Caco-2 (cell line): Measurements from ENCODE around the gene NDUFA5. TPM values are rescaled to one million over a fixed set of nuclear protein-coding genes. Genes with fewer than 3 reads are reported as not detected.
A peak's percentile ranks its signal among the peaks of the same experiment; 100 is the strongest.

Experiments
- BruUV-seq: library from RNA; stranded (reverse); fragments of 400-500 nt; replicated peaks from 2 replicates; lab custom pipeline; 2021; lab: Mats Ljungman, UMichigan
- CTCF ChIA-PET: fragments of 300-600 bp; sonication (Branson Sonifier 250); formaldehyde crosslinking; loops from one replicate; lab custom pipeline; 2022; ENCODE audit warnings: antibody characterized with exemption; lab: Charles Lee
- POLR2A ChIA-PET: fragments of 300-600 bp; sonication (Branson Sonifier 250); formaldehyde crosslinking; loops from one replicate; lab custom pipeline; 2022; ENCODE audit warnings: antibody characterized with exemption; lab: Charles Lee
- DNase-seq, 2 experiments: peaks; one replicate each; pipeline versions ENCODE4 v3.0.0 to v3.0.0-alpha.2; 2020 to 2022
- H3K27me3 ChIP-seq: replicated peaks from 2 replicates; pipeline ENCODE4 v1.6.0; 2011; ENCODE audit warnings: low read length; ENCODE audit not compliant: control insufficient read depth, insufficient read depth
- H3K36me3 ChIP-seq: 2 replicates; pipeline ENCODE4 v1.5.1; 2011; ENCODE audit warnings: low read length; ENCODE audit not compliant: control insufficient read depth, insufficient read depth
- H3K4me1 ChIP-seq: fragments of 250-450 bp; sonication (Bioruptor Pico); 2 replicates; pipeline ENCODE4 v1.5.1; 2020; ENCODE audit warnings: mild to moderate bottlenecking
- H3K4me3 ChIP-seq: 2 replicates; pipeline ENCODE4 v1.5.1; 2011; ENCODE audit warnings: low read depth, mild to moderate bottlenecking, control low read depth, low read length
- H3K9me3 ChIP-seq: fragments of 250-450 bp; sonication (Bioruptor Pico); 2 replicates; pipeline ENCODE4 v1.5.1; 2020; ENCODE audit warnings: mild to moderate bottlenecking, moderate library complexity
- H3K27ac Mint-ChIP-seq: one replicate; pipeline ENCODE4 v1.8.0; 2022; ENCODE audit warnings: mixed read lengths; ENCODE audit not compliant: unreplicated experiment
- H3K27me3 Mint-ChIP-seq: one replicate; pipeline ENCODE4 v1.8.0; 2022; ENCODE audit warnings: mixed read lengths; ENCODE audit not compliant: insufficient read depth, unreplicated experiment
- H3K36me3 Mint-ChIP-seq: one replicate; pipeline ENCODE4 v1.8.0; 2022; ENCODE audit warnings: mild to moderate bottlenecking, mixed read lengths; ENCODE audit not compliant: insufficient read depth, unreplicated experiment
- H3K4me1 Mint-ChIP-seq: one replicate; pipeline ENCODE4 v1.8.0; 2022; ENCODE audit warnings: low read depth, mixed read lengths; ENCODE audit not compliant: unreplicated experiment
- H3K4me3 Mint-ChIP-seq: one replicate; pipeline ENCODE4 v1.8.0; 2022; ENCODE audit warnings: mild to moderate bottlenecking, moderate library complexity, mixed read lengths; ENCODE audit not compliant: unreplicated experiment
- H3K9me3 Mint-ChIP-seq: one replicate; pipeline ENCODE4 v1.8.0; 2022; ENCODE audit warnings: mixed read lengths; ENCODE audit not compliant: unreplicated experiment
- CTCF ChIP-seq, 2 experiments: fragments of 200-600 bp in 1 of 2; IDR thresholded peaks; 1 replicate in 1 of 2; 2 replicates in 1 of 2; pipeline versions ENCODE4 v1.5.1 to v1.8.0; 2011 to 2022; ENCODE audit warnings: antibody characterized with exemption in 1 of 2, control low read depth in 1 of 2, inconsistent platforms in 1 of 2, low read depth in 1 of 2, low read length in 1 of 2, mild to moderate bottlenecking in 1 of 2, moderate library complexity in 1 of 2; ENCODE audit not compliant: insufficient read depth in 1 of 2, severe bottlenecking in 1 of 2, unreplicated experiment in 1 of 2
- intact Hi-C: fragments of 100-400 bp; cut with micrococcal nuclease; formaldehyde crosslinking; loops from one replicate; pipeline ENCODE4 v1.10.0; 2022; ENCODE audit not compliant: unreplicated experiment
- total RNA-seq: library from RNA; stranded (reverse); gene quantifications from 2 replicates; pipeline ENCODE4 v1.2.3, GENCODE V29; 2022

Gene NDUFA5
- total RNA-seq, 1 experiment from 2014 or later = 87.9 TPM

- no peaks in the 10 kb centered on the region for H3K27me3 ChIP-seq
- BruUV-seq = no TSS peak
- intact Hi-C loops = no loop called here
- no peak overlapping the region for H3K27ac Mint-ChIP-seq
- H3K9me3 ChIP-seq = no peaks in the 10 kb centered on the region
- no peaks in the 10 kb centered on the region for H3K27me3 Mint-ChIP-seq
- H3K4me1 Mint-ChIP-seq = no peaks in the 10 kb centered on the region
- H3K36me3 Mint-ChIP-seq = no peaks in the 10 kb centered on the region
- no peak for TF ChIP-seq CTCF (IDR thresholded peaks at IDR 0.05; ENCODE audit: insufficient read depth in 1 of 2, low read depth in 1 of 2, low read length in 1 of 2, severe bottlenecking in 1 of 2, unreplicated experiment in 1 of 2)
- H3K4me3 Mint-ChIP-seq = no peak overlapping the region
- no peak overlapping the region for H3K4me3 ChIP-seq
- ChIA-PET CTCF (no interaction called here), POLR2A (no interaction called here)
- no peaks in the 10 kb centered on the region for H3K36me3 ChIP-seq
- no peaks in the 10 kb centered on the region for H3K9me3 Mint-ChIP-seq
- no peaks in the 10 kb centered on the region for H3K4me1 ChIP-seq
- DNase-seq = no peak
Measured at GRCh38 chr7:123598657-123599056, 41.0 kb upstream of the NDUFA5 start.

- POLR2A ChIA-PET = no interaction called here
- DNase-seq = peak in 1 of 2 experiments; percentile 21
- Mint-ChIP-seq H3K27ac (no peak overlapping the region), H3K4me3 (no peak overlapping the region), H3K36me3 (no peaks in the 10 kb centered on the region), H3K9me3 (no peaks in the 10 kb centered on the region), H3K27me3 (no peaks in the 10 kb centered on the region), H3K4me1 (no peaks in the 10 kb centered on the region)
- BruUV-seq = no TSS peak
- TF ChIP-seq CTCF (IDR thresholded peaks at IDR 0.05; ENCODE audit: insufficient read depth in 1 of 2, low read depth in 1 of 2, low read length in 1 of 2, severe bottlenecking in 1 of 2, unreplicated experiment in 1 of 2) = no peak
- H3K4me3 ChIP-seq = no peak overlapping the region
- no peaks in the 10 kb centered on the region for H3K27me3 ChIP-seq
- H3K4me1 ChIP-seq = no peaks in the 10 kb centered on the region
- H3K9me3 ChIP-seq = no peaks in the 10 kb centered on the region
- CTCF ChIA-PET = no interaction called here
- H3K36me3 ChIP-seq = no peaks in the 10 kb centered on the region
- intact Hi-C loops = no loop called here
Measured at GRCh38 chr7:123594813-123595241, 37.2 kb upstream of the NDUFA5 start.

GRCh38 chr7:123588376-123588775, 30.8 kb upstream of the NDUFA5 start:
- H3K4me3 Mint-ChIP-seq = no peak overlapping the region
- no peaks in the 10 kb centered on the region for H3K27me3 ChIP-seq
- H3K9me3 Mint-ChIP-seq = no peaks in the 10 kb centered on the region
- H3K27me3 Mint-ChIP-seq = peaks cover 3% of the 10 kb centered on the region
- H3K36me3 ChIP-seq = no peaks in the 10 kb centered on the region
- H3K36me3 Mint-ChIP-seq = no peaks in the 10 kb centered on the region
- TF ChIP-seq CTCF (IDR thresholded peaks at IDR 0.05; ENCODE audit: insufficient read depth in 1 of 2, low read depth in 1 of 2, low read length in 1 of 2, severe bottlenecking in 1 of 2, unreplicated experiment in 1 of 2) = no peak
- no peak overlapping the region for H3K27ac Mint-ChIP-seq
- H3K9me3 ChIP-seq = no peaks in the 10 kb centered on the region
- intact Hi-C loops = no loop called here
- no peaks in the 10 kb centered on the region for H3K4me1 Mint-ChIP-seq
- no peaks in the 10 kb centered on the region for H3K4me1 ChIP-seq
- ChIA-PET POLR2A (no interaction called here), CTCF (no interaction called here)
- no peak overlapping the region for H3K4me3 ChIP-seq
- no peak for DNase-seq
- BruUV-seq = no TSS peak
